ENCODE results near the gene CASZ1. TPM values are rescaled to one million over a fixed set of nuclear protein-coding genes. Genes with fewer than 3 reads are reported as not detected.

CASZ1 gene
- total and polyA plus RNA-seq, 9 of the 15 experiments (the other 6 are each of a cell fraction or from before 2014, with no cell fraction given), result 0.01 to 4.0 (median 0.76) TPM; not detected in 1

DNA sequence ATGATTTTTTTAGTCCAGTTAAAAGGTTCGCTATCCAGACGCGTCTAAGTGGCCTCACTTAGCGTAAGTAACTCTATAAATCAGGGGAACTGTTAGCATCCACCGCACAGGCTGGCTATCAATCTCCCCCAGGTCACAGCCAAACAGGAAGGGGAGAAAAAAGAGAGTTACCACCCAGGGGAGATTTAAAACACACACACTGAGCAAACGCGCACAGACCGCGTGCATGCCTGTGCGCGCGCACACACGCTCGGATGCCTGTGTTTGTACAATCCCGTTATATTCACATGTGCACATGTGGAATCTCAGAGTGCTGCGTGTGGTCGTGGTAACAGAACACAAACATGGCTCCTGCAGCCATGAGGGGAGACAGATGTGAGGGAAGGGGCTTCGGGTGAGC is 125.4 kb downstream of the CASZ1 start:
- POLR2A ChIA-PET, result no interaction called here
- no peak for FAIRE-seq
- Histone ChIP-seq H4K20me1 (replicated peaks; ENCODE audit: control insufficient read depth, insufficient read depth, low read length) (peaks cover 46% of the 10 kb centered on the region), H3K4me2 (ENCODE audit: insufficient read depth, low read length) (no peak overlapping the region), H3K9me1 (ENCODE audit: control insufficient read depth, insufficient read depth, low read length) (no peaks in the 10 kb centered on the region), H3K36me3 (ENCODE audit: control insufficient read depth, insufficient read depth, low read length) (no peaks in the 10 kb centered on the region), H3K9ac (ENCODE audit: insufficient read depth in 1 of 2, low read depth in 2 of 2, low read length in 2 of 2) (no peak overlapping the region), H3K4me1 (replicated peaks in 1 of 2; ENCODE audit: control insufficient read depth in 2 of 2, insufficient read depth in 2 of 2, low read length in 2 of 2) (peaks cover 0 to 44% of the 10 kb centered on the region in 2 experiments; a peak in 2 of 5 replicates), H3K4me3 (no peak overlapping the region), H3K27ac (ENCODE audit: extremely low read depth, low read depth, low read length) (no peak overlapping the region), H3K79me2 (ENCODE audit: control insufficient read depth, insufficient read depth, low read length) (no peaks in the 10 kb centered on the region), H3K27me3 (ENCODE audit: control insufficient read depth in 2 of 2, insufficient read depth in 2 of 2, low read length in 2 of 2) (peaks cover 68 to 91% of the 10 kb centered on the region in 2 experiments), H2AFZ (ENCODE audit: low read depth, low read length) (no peak overlapping the region), H3K9me3 (replicated peaks; ENCODE audit: control insufficient read depth, insufficient read depth, low read depth, low read length) (no peaks in the 10 kb centered on the region)
- no peak for DNase-seq (ENCODE audit: extremely low read depth in 1 of 4, low spot score in 3 of 4)
- WGBS (ENCODE audit: insufficient coverage, low coverage, missing lambda C conversion rate), result 15% methylated on average over 18 of the region's 18 CpGs
- TF ChIP-seq HNRNPLL (IDR thresholded peaks at IDR 0.05; ENCODE audit: low read depth, low read length, poor library complexity, severe bottlenecking) (peak; percentile 66), ZNF24 (IDR thresholded peaks at IDR 0.05) (no peak), MEIS2 (IDR thresholded peaks at IDR 0.05; ENCODE audit: partially characterized antibody) (peak; percentile 16)
- no peak for ATAC-seq
- BruUV-seq (replicated peaks), result no TSS peak
- intact Hi-C loops (cut with micrococcal nuclease) (no loop called here), in situ Hi-C loops (cut with MboI) (no loop called here)
- CTCF ChIA-PET (ENCODE audit: low intra/inter-chr PET ratio), result no interaction called here

DNA sequence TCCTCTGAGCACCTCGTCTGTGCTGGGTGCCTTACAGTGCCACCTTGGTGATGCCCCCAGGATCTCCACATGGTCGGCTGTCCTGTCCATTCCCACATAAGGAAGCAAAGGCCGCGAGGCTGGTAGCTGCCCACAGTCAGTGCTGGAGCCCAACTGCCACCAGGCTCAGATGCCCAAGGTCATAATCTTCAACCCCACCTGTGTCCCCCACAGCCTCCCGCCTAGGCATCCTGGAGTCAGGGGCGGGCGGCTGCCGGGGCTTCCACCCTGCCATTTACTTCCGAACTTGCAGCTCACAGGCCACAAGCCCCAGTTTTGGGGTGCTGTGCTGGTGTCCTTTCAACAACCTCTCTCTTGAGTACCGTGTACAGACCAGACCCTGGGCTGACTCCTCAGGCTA is 126.3 kb downstream of the CASZ1 start:
- Histone ChIP-seq H2AFZ (ENCODE audit: low read depth, low read length) (no peak overlapping the region), H3K9me3 (replicated peaks; ENCODE audit: control insufficient read depth, insufficient read depth, low read depth, low read length) (no peaks in the 10 kb centered on the region), H3K4me1 (replicated peaks in 1 of 2; ENCODE audit: control insufficient read depth in 2 of 2, insufficient read depth in 2 of 2, low read length in 2 of 2) (peaks cover 0 to 41% of the 10 kb centered on the region in 2 experiments; a peak in 2 of 5 replicates), H4K20me1 (replicated peaks; ENCODE audit: control insufficient read depth, insufficient read depth, low read length) (peaks cover 47% of the 10 kb centered on the region), H3K36me3 (ENCODE audit: control insufficient read depth, insufficient read depth, low read length) (no peaks in the 10 kb centered on the region), H3K27ac (ENCODE audit: extremely low read depth, low read depth, low read length) (no peak overlapping the region), H3K4me2 (ENCODE audit: insufficient read depth, low read length) (no peak overlapping the region), H3K9ac (ENCODE audit: insufficient read depth in 1 of 2, low read depth in 2 of 2, low read length in 2 of 2) (no peak overlapping the region), H3K9me1 (ENCODE audit: control insufficient read depth, insufficient read depth, low read length) (no peaks in the 10 kb centered on the region), H3K27me3 (ENCODE audit: control insufficient read depth in 2 of 2, insufficient read depth in 2 of 2, low read length in 2 of 2) (peaks cover 77 to 91% of the 10 kb centered on the region in 2 experiments), H3K79me2 (ENCODE audit: control insufficient read depth, insufficient read depth, low read length) (no peaks in the 10 kb centered on the region), H3K4me3 (no peak overlapping the region)
- ChIA-PET CTCF (ENCODE audit: low intra/inter-chr PET ratio) (no interaction called here), POLR2A (interaction anchor here (0.6 to 0.7 kb wide), 2 partner anchors 200 to 668 kb away, joined by 3 read pairs; no protein-coding TSS in a partner anchor)
- TF ChIP-seq ESRRB (CRISPR knock-in tag; IDR thresholded peaks at IDR 0.05; ENCODE audit: borderline replicate concordance) (no peak), TRIM24 (IDR thresholded peaks at IDR 0.05) (no peak), SMAD2 (IDR thresholded peaks at IDR 0.05; ENCODE audit: low read depth, low read length) (no peak), ZNF589 (CRISPR knock-in tag; IDR thresholded peaks at IDR 0.05; ENCODE audit: low read depth) (no peak), BRD9 (IDR thresholded peaks at IDR 0.05; ENCODE audit: low read depth, partially characterized antibody) (no peak), HNRNPH1 (optimal IDR thresholded peaks at IDR 0.05; ENCODE audit: low read depth, low read length) (no peak), SMARCA4 (IDR thresholded peaks at IDR 0.05) (no peak), HMG20B (CRISPR knock-in tag; IDR thresholded peaks at IDR 0.05) (no peak), ZC3H4 (CRISPR knock-in tag; IDR thresholded peaks at IDR 0.05; ENCODE audit: borderline replicate concordance) (no peak), SAP30 (IDR thresholded peaks at IDR 0.05; ENCODE audit: borderline replicate concordance, insufficient read depth, low read depth, low read length, poor library complexity, severe bottlenecking) (no peak), BCL6 (CRISPR knock-in tag; IDR thresholded peaks at IDR 0.05) (no peak), PTRF (tag; IDR thresholded peaks at IDR 0.05) (no peak)
- TF ChIP-seq, protein P1, sequence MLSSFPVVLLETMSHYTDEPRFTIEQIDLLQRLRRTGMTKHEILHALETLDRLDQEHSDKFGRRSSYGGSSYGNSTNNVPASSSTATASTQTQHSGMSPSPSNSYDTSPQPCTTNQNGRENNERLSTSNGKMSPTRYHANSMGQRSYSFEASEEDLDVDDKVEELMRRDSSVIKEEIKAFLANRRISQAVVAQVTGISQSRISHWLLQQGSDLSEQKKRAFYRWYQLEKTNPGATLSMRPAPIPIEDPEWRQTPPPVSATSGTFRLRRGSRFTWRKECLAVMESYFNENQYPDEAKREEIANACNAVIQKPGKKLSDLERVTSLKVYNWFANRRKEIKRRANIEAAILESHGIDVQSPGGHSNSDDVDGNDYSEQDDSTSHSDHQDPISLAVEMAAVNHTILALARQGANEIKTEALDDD (IDR thresholded peaks at IDR 0.05), result no peak
- TF ChIP-seq, protein P2, sequence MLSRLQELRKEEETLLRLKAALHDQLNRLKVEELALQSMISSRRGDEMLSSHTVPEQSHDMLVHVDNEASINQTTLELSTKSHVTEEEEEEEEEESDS (CRISPR knock-in tag; IDR thresholded peaks at IDR 0.05), result no peak
- in situ Hi-C loops (cut with MboI) (no loop called here), intact Hi-C loops (cut with micrococcal nuclease) (no loop called here)
- BruUV-seq (replicated peaks), result no TSS peak
- DNase-seq (ENCODE audit: extremely low read depth in 1 of 4, low spot score in 3 of 4) (no peak), ATAC-seq (no peak), FAIRE-seq (no peak)
- 4% methylated on average over 10 of the region's 10 CpGs for WGBS (ENCODE audit: insufficient coverage, low coverage, missing lambda C conversion rate)
